GM12875 (cell line): Measurements from ENCODE around the gene C1orf115.
A peak's percentile ranks its signal among the peaks of the same experiment; 100 is the strongest.
"Not testable (repeated sequence)": the region's sequence is repeated elsewhere in the genome, so short reads cannot be mapped to it uniquely, and the experiment has no call there.

Source experiments
- H3K4me3 ChIP-seq: one replicate; pipeline ENCODE4 v1.5.1; 2011; ENCODE audit warnings: low read depth, low read length, control low read depth
- CTCF ChIP-seq: IDR thresholded peaks from 2 replicates; pipeline ENCODE4 v1.5.1; 2011; ENCODE audit warnings: low read depth, mild to moderate bottlenecking, control low read depth, inconsistent platforms, low read length, moderate library complexity, borderline replicate concordance; ENCODE audit not compliant: insufficient read depth

C1orf115 gene

DNA sequence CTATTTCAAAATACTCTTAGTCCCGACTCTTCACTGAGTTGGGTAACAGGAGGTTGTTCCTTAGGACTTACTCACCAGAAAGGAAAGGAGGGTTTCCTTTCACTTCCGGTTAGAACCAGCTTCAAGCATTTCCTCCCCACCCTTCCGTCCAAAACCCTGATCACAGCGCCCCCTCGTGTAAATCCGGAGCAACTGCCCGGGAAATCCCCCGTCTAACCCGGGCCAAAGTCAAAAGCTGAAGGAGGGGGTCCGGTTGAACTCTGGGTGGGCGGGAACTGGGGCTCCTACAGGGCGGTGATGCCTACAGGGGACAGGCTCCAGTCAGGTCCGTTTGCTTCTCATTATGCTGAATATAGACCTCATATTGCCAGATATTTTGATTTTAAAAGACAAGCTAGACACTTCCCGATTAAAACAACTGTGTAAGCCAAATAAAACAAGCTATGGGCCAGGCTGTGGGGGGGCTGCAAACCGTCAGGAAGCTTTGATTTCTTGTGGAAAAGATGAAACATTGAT is 43.0 kb downstream of the C1orf115 start:
- no peak overlapping the region for H3K4me3 ChIP-seq
- peak; percentile 76 for TF ChIP-seq CTCF

DNA sequence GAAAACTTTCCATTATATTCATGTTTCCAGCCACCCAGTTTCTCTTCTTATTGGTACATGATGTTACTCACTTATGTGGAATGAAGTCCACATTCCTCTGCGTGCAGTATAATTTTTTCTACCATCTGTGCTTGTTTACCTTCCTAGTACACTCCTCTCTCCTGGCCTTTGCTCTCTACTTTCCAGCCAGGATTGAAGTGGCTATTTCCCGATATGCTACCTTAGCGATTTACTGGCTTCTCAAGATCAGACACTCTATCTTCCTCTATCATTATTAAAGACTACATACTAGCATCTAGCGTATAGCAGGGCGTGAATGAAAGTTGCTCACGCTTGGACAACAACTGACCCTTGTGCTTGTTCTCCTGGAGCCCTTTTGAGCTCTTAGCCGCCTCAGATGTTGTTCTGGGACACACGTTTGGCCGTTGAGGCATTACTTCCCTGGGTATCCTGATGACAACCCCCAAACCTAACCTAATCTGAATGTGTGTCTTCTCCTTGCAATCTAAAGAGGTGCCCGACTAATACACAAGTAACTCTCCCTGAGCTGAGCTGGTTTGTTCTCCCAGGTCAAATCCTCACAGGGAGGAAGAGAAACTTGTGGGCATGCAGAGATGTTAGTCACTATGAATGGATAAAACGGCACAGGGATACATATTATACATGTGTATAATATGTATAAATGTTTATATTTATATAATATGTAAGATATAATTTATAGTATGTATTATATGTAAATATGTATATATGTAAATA is 44.6 kb downstream of the C1orf115 start:
- TF ChIP-seq CTCF = no peak
- H3K4me3 ChIP-seq = no peak overlapping the region

GRCh38 chr1:220736283-220736682 is 46.1 kb downstream of the C1orf115 start:
- H3K4me3 ChIP-seq = not testable (repeated sequence)

- H3K4me3 ChIP-seq = no peak overlapping the region
- TF ChIP-seq CTCF = no peak
Measured at GRCh38 chr1:220741349-220741748, 51.2 kb downstream of the C1orf115 start.

DNA sequence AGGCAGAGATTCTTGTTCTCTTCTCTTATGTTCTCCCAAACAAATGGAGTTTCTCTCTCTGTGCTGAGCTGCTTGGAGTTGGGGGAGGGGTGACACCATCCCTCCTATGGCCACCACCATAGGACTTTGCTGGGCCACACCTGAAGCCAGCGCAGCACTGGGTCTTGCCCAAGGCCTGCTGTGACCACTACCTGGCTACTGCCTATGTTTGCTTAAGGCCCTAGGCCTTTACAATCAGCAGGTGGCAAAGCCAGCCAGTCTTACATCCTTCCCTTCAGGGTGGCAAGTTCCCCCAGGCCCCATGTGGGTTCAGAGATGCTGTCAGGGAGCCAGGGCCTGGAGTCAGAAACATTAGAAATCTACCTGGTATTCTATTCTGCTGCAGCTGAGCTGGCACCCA is 51.7 kb downstream of the C1orf115 start:
- no peak overlapping the region for H3K4me3 ChIP-seq
- no peak for TF ChIP-seq CTCF

- no peak for TF ChIP-seq CTCF
- no peak overlapping the region for H3K4me3 ChIP-seq
Measured at GRCh38 chr1:220742520-220742919, 52.4 kb downstream of the C1orf115 start.

- H3K4me3 ChIP-seq = no peak overlapping the region
- no peak for TF ChIP-seq CTCF
Measured at GRCh38 chr1:220746851-220747250, 56.7 kb downstream of the C1orf115 start.
